H1 (cell line): ENCODE measurements around the gene MRPS10. TPM values are rescaled to one million over a fixed set of nuclear protein-coding genes. Genes with fewer than 3 reads are reported as not detected.

Experiments
- CTCF ChIA-PET: fragments of 300-600 bp; sonication (Branson Sonifier 250); formaldehyde crosslinking; loops from one replicate; lab custom pipeline; 2021; ENCODE audit not compliant: partially characterized antibody; lab: Charles Lee
- POLR2A ChIA-PET: fragments of 300-600 bp; sonication (Branson Sonifier 250); formaldehyde crosslinking; loops from one replicate; lab custom pipeline; 2021; ENCODE audit warnings: inconsistent platforms; ENCODE audit not compliant: partially characterized antibody; lab: Charles Lee
- DNase-seq, 2 experiments: peaks; one replicate each; pipeline versions ENCODE4 v3.0.0 to v3.0.0-alpha.2; 2010 to 2022; ENCODE audit warnings: low spot score in 2 of 2, low read depth in 1 of 2, mixed read lengths in 1 of 2
- FAIRE-seq: peaks from 2 replicates; lab custom pipeline; 2011; peaks lifted over from hg19 to GRCh38; lab: Jason Lieb, UNC
- H2AFZ ChIP-seq: 2 replicates; pipeline ENCODE4 v1.8.1; 2012; ENCODE audit warnings: low read length, inconsistent platforms
- H2AK5ac ChIP-seq: 2 replicates; pipeline ENCODE4 v1.6.1; 2013; ENCODE audit warnings: low read depth, low read length
- H2BK120ac ChIP-seq: replicated peaks from 2 replicates; pipeline ENCODE3; 2013; ENCODE audit warnings: low read depth, low read length, inconsistent platforms
- H2BK12ac ChIP-seq: 2 replicates; pipeline ENCODE4 v1.6.1; 2013; ENCODE audit warnings: low read depth, low read length
- H2BK15ac ChIP-seq: 2 replicates; pipeline ENCODE4 v1.6.1; 2013; ENCODE audit warnings: low read length
- H2BK20ac ChIP-seq: 2 replicates; pipeline ENCODE4 v1.6.1; 2013; ENCODE audit warnings: low read length
- H2BK5ac ChIP-seq: 2 replicates; pipeline ENCODE4 v1.6.1; 2013; ENCODE audit warnings: low read depth, low read length
- H3K14ac ChIP-seq: 2 replicates; pipeline ENCODE4 v1.6.1; 2013; ENCODE audit warnings: inconsistent platforms; ENCODE audit not compliant: insufficient read length
- H3K18ac ChIP-seq: 2 replicates; pipeline ENCODE4 v1.6.1; 2013; ENCODE audit warnings: low read length; ENCODE audit errors: extremely low read depth
- H3K23ac ChIP-seq: 2 replicates; pipeline ENCODE4 v1.6.1; 2013; ENCODE audit warnings: inconsistent platforms; ENCODE audit not compliant: insufficient read length
- H3K23me2 ChIP-seq: 2 replicates; pipeline ENCODE4 v1.6.1; 2013; ENCODE audit warnings: low read depth, low read length
- H3K27ac ChIP-seq: 2 replicates; pipeline ENCODE4 v1.6.1; 2011; ENCODE audit warnings: low read depth, low read length, inconsistent platforms
- H3K27me3 ChIP-seq, 4 experiments: replicated peaks in 1 of 4; 1 replicate in 1 of 4; 2 replicates in 3 of 4; pipeline versions ENCODE4 v1.6.1 to v1.8.1; 2011 to 2013; ENCODE audit warnings: low read length in 3 of 4, mild to moderate bottlenecking in 3 of 4, inconsistent platforms in 2 of 4, mixed read lengths in 2 of 4, moderate library complexity in 1 of 4; ENCODE audit not compliant: control insufficient read depth in 3 of 4, insufficient read depth in 3 of 4; ENCODE audit errors: extremely low read depth in 1 of 4
- H3K36me3 ChIP-seq, 4 experiments: 2 replicates each; pipeline versions ENCODE4 v1.6.1 to v1.8.1; 2011 to 2013; ENCODE audit warnings: mild to moderate bottlenecking in 4 of 4, low read length in 3 of 4, moderate library complexity in 2 of 4, control low read depth in 1 of 4, inconsistent platforms in 1 of 4; ENCODE audit not compliant: insufficient read depth in 4 of 4, control insufficient read depth in 2 of 4
- H3K4ac ChIP-seq: replicated peaks from 2 replicates; pipeline ENCODE3; 2013; ENCODE audit warnings: low read length, low read depth, mixed read lengths, inconsistent platforms; ENCODE audit not compliant: insufficient read length
- H3K4me1 ChIP-seq, 4 experiments: replicated peaks in 1 of 4; 1 replicate in 1 of 4; 2 replicates in 3 of 4; pipeline versions ENCODE4 v1.6.1 to v1.8.1; 2011 to 2013; ENCODE audit warnings: low read length in 3 of 4, inconsistent platforms in 2 of 4, mixed read lengths in 1 of 4; ENCODE audit not compliant: insufficient read depth in 4 of 4, control insufficient read depth in 3 of 4
- H3K4me2 ChIP-seq, 2 experiments: 2 replicates each; pipeline versions ENCODE4 v1.6.1 to v1.8.1; 2011 to 2013; ENCODE audit warnings: low read depth in 2 of 2, low read length in 2 of 2, control low read depth in 1 of 2, inconsistent platforms in 1 of 2, mild to moderate bottlenecking in 1 of 2; ENCODE audit not compliant: insufficient read depth in 1 of 2
- H3K4me3 ChIP-seq, 4 experiments: fragments of 200-600, 300-600 bp in 1 of 4; sonication (generic), shearing (Covaris generic), sonication (Bioruptor Twin) in 1 of 4; 2 replicates each; pipeline versions ENCODE4 v1.5.1 to v1.8.1; 2011 to 2016; ENCODE audit warnings: low read length in 4 of 4, low read depth in 3 of 4, control low read depth in 2 of 4, inconsistent platforms in 2 of 4, mild to moderate bottlenecking in 2 of 4, mixed read lengths in 1 of 4, moderate library complexity in 1 of 4; ENCODE audit not compliant: insufficient read depth in 2 of 4; ENCODE audit errors: extremely low read depth in 1 of 4
- H3K56ac ChIP-seq: replicated peaks from 2 replicates; pipeline ENCODE3; 2013; ENCODE audit warnings: low read depth, mild to moderate bottlenecking, mixed read lengths, low read length, inconsistent platforms; ENCODE audit not compliant: insufficient read length
- H3K79me1 ChIP-seq: 2 replicates; pipeline ENCODE4 v1.6.1; 2013; ENCODE audit warnings: low read depth, low read length, control low read depth
- H3K79me2 ChIP-seq, 2 experiments: 2 replicates each; pipeline versions ENCODE4 v1.6.1 to v1.8.1; 2012 to 2013; ENCODE audit warnings: low read length in 2 of 2, mild to moderate bottlenecking in 2 of 2, inconsistent platforms in 1 of 2; ENCODE audit not compliant: insufficient read depth in 2 of 2, control insufficient read depth in 1 of 2
- H3K9ac ChIP-seq, 4 experiments: replicated peaks in 1 of 4; 1 replicate in 1 of 4; 2 replicates in 3 of 4; pipeline versions ENCODE4 v1.6.1 to v1.8.1; 2011 to 2013; ENCODE audit warnings: low read depth in 3 of 4, low read length in 3 of 4, control low read depth in 2 of 4, mild to moderate bottlenecking in 2 of 4, moderate library complexity in 2 of 4, inconsistent platforms in 1 of 4; ENCODE audit errors: extremely low read depth in 1 of 4
- H3K9me3 ChIP-seq, 2 experiments: 2 replicates each; pipeline versions ENCODE4 v1.6.1 to v1.8.1; 2012 to 2013; ENCODE audit warnings: mild to moderate bottlenecking in 2 of 2, moderate library complexity in 2 of 2, control low read depth in 1 of 2, inconsistent platforms in 1 of 2, low read depth in 1 of 2, low read length in 1 of 2, mixed read lengths in 1 of 2; ENCODE audit not compliant: insufficient read depth in 2 of 2
- H4K20me1 ChIP-seq, 2 experiments: replicated peaks in 1 of 2; 2 replicates each; pipeline versions ENCODE3 to v1.8.1; 2011 to 2013; ENCODE audit warnings: inconsistent platforms in 2 of 2, low read length in 2 of 2, mild to moderate bottlenecking in 1 of 2; ENCODE audit not compliant: insufficient read depth in 2 of 2, control insufficient read depth in 1 of 2
- H4K5ac ChIP-seq: 2 replicates; pipeline ENCODE4 v1.6.1; 2013; ENCODE audit warnings: low read length, low read depth, mixed read lengths, inconsistent platforms; ENCODE audit not compliant: insufficient read length
- H4K8ac ChIP-seq: 2 replicates; pipeline ENCODE4 v1.8.0; 2013; ENCODE audit warnings: mild to moderate bottlenecking, moderate library complexity, low read length, inconsistent platforms; ENCODE audit not compliant: insufficient read depth; ENCODE audit errors: extremely low read depth
- H4K91ac ChIP-seq: replicated peaks from 2 replicates; pipeline ENCODE3; 2013; ENCODE audit warnings: low read length, mixed read lengths, inconsistent platforms; ENCODE audit not compliant: insufficient read length
- BCL11A ChIP-seq, 2 experiments: IDR thresholded peaks; one replicate each; pipeline ENCODE4 v1.6.1; 2011; ENCODE audit warnings: low read depth in 2 of 2, low read length in 2 of 2, mild to moderate bottlenecking in 2 of 2
- CBX8 ChIP-seq: fragments of 300-800, 300-1000 bp; sonication (generic); IDR thresholded peaks from 2 replicates; pipeline ENCODE4 v1.7.1; 2016; ENCODE audit warnings: low read depth, low read length, borderline replicate concordance
- CHD1 ChIP-seq: IDR thresholded peaks from 2 replicates; pipeline ENCODE4 v1.6.1; 2012; ENCODE audit warnings: low read depth, low read length, improper control_type of control experiment
- CHD2 ChIP-seq: IDR thresholded peaks from 2 replicates; pipeline ENCODE4 v1.6.1; 2012; ENCODE audit warnings: low read length, improper control_type of control experiment
- EGR1 ChIP-seq: IDR thresholded peaks from 2 replicates; pipeline ENCODE4 v1.6.1; 2011; ENCODE audit warnings: low read depth, low read length, borderline replicate concordance
- FOSL1 ChIP-seq: IDR thresholded peaks from 2 replicates; pipeline ENCODE4 v1.6.1; 2011; ENCODE audit warnings: mild to moderate bottlenecking, low read depth, low read length, moderate library complexity; ENCODE audit not compliant: insufficient read depth
- KDM4A ChIP-seq: IDR thresholded peaks from one replicate; pipeline ENCODE4 v1.7.1; 2012; ENCODE audit warnings: low read depth, mild to moderate bottlenecking, moderate library complexity, low read length, inconsistent platforms; ENCODE audit not compliant: severe bottlenecking
- NRF1 ChIP-seq: IDR thresholded peaks from 2 replicates; pipeline ENCODE4 v1.6.1; 2011; ENCODE audit warnings: mild to moderate bottlenecking, low read depth, low read length, improper control_type of control experiment
- POLR2A ChIP-seq, 2 experiments: IDR thresholded peaks; 1 replicate in 1 of 2; 2 replicates in 1 of 2; pipeline ENCODE4 v1.6.1; 2011; ENCODE audit warnings: low read depth in 2 of 2, low read length in 2 of 2, mild to moderate bottlenecking in 2 of 2; ENCODE audit errors: control extremely low read depth in 1 of 2
- POLR2AphosphoS5 ChIP-seq: IDR thresholded peaks from 2 replicates; pipeline ENCODE4 v1.6.1; 2011; ENCODE audit warnings: low read depth, low read length
- RNF2 ChIP-seq: fragments of 200-900, 300-1000 bp; sonication (generic); IDR thresholded peaks from 2 replicates; pipeline ENCODE4 v1.7.1; 2016; ENCODE audit warnings: borderline replicate concordance, low read depth, mild to moderate bottlenecking, antibody characterized with exemption, low read length; ENCODE audit not compliant: poor library complexity, severe bottlenecking; ENCODE audit errors: missing control alignments
- RXRA ChIP-seq: IDR thresholded peaks from 2 replicates; pipeline ENCODE4 v1.6.1; 2011; ENCODE audit warnings: low read depth, mild to moderate bottlenecking, low read length, moderate library complexity; ENCODE audit not compliant: insufficient read depth
- SAP30 ChIP-seq: fragments of 300-600 bp; sonication (generic); IDR thresholded peaks from 2 replicates; pipeline ENCODE4 v1.7.1; 2012; ENCODE audit warnings: low read length, moderate library complexity, mild to moderate bottlenecking, inconsistent platforms; ENCODE audit not compliant: insufficient read depth, insufficient replicate concordance
- SRF ChIP-seq: IDR thresholded peaks from 2 replicates; pipeline ENCODE4 v1.6.1; 2011; ENCODE audit warnings: mild to moderate bottlenecking, low read depth, low read length, moderate library complexity
- SUZ12 ChIP-seq: fragments of 200-600 bp; sonication (generic); IDR thresholded peaks from 2 replicates; pipeline ENCODE4 v1.6.1; 2012; ENCODE audit warnings: mild to moderate bottlenecking, inconsistent platforms, low read length, moderate library complexity, mixed read lengths
- TAF1 ChIP-seq: IDR thresholded peaks from 2 replicates; pipeline ENCODE4 v1.6.1; 2011; ENCODE audit warnings: mild to moderate bottlenecking, low read depth, low read length
- WGBS, 2 experiments: shearing (Covaris generic) in 1 of 2; methylation state at CpG; one replicate each; pipeline versions ENCODE4 v1.1.6 to v1.1.7; 2013 to 2015; ENCODE audit warnings: low lambda C conversion rate in 2 of 2, mixed read lengths in 2 of 2, inconsistent platforms in 1 of 2, low coverage in 1 of 2, missing lambda C conversion rate in 1 of 2; ENCODE audit not compliant: insufficient replicate concordance in 2 of 2, insufficient coverage in 1 of 2, insufficient read length in 1 of 2; ENCODE audit errors: extremely low coverage in 1 of 2, missing lambda C conversion rate in 1 of 2; 5-methylcytosine and 5-hydroxymethylcytosine counted together
- polyA plus RNA-seq, 7 experiments: library from polyadenylated mRNA; depleted of rRNA in 3 of 7; stranded (reverse) in 5 of 7; unstranded in 2 of 7; fragments of >200 nt in 5 of 7; fragments of 200-250 nt in 2 of 7; gene quantifications; 1 replicate in 5 of 7; 2 replicates in 1 of 7; 4 replicates in 1 of 7; pipeline versions ENCODE4 v1.2.1 to v1.2.3, GENCODE V29; 2011 to 2013; ENCODE audit warnings: missing spikeins in 2 of 7, mixed read lengths in 2 of 7
- total RNA-seq: library from RNA; stranded (reverse); fragmentation: NEBNext Ultra II Directional; extraction: Animal tissue kit (Norgen Biotek cat#: 25700); gene quantifications from 2 replicates; pipeline ENCODE4 v1.2.1, GENCODE V29; 2021

MRPS10 gene
- total and polyA plus RNA-seq, 2 of the 8 experiments (the other 6 are each of a cell fraction or from before 2014, with no cell fraction given) = 20.5 to 33.6 TPM

DNA sequence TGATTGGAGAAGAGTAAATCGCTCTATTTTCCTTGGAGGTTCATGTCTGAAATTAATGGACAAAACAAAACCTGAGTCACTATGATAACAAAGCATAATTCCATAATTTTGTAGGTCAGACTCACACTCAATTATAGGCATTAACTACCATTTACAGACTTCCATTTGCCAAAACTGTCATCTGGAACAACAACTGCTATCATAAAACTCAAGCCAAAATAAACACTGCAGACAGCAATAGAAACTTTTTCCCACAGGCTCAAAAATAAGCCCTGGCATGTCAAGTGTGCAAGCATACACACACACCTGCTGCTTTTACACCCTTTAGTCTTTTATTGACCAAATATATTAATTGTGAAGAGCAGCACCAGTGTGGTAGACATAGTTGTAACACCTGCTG, 7.1 kb downstream of the MRPS10 start:
- WGBS, 2 experiments = no CpG with 5 or more reads among the region's 1 CpG
- peaks cover 18 to 59% (median 40%) of the 10 kb centered on the region in 4 experiments for H3K36me3 ChIP-seq
- DNase-seq = no peak
- TF ChIP-seq RNF2 = no peak
- no peak for TF ChIP-seq CBX8
- TF ChIP-seq EGR1 = no peak
- no peak for TF ChIP-seq BCL11A (IDR thresholded peaks at IDR 0.05; ENCODE audit: low read depth in 2 of 2, low read length in 2 of 2)
- no peak for TF ChIP-seq POLR2A (IDR thresholded peaks at IDR 0.05; ENCODE audit: control extremely low read depth in 1 of 2, low read depth in 2 of 2, low read length in 2 of 2)
- no peak for TF ChIP-seq RXRA
- TF ChIP-seq KDM4A = no peak
- no peak for TF ChIP-seq CHD2
- TF ChIP-seq CHD1 = no peak
- no peak for TF ChIP-seq TAF1
- TF ChIP-seq SAP30 = no peak
- no peak for TF ChIP-seq FOSL1
- TF ChIP-seq POLR2AphosphoS5 = no peak
- TF ChIP-seq SUZ12 = no peak
- TF ChIP-seq SRF = no peak
- TF ChIP-seq NRF1 = no peak

More for the DNA sequence above, 7.1 kb downstream of the MRPS10 start:
- Histone ChIP-seq H3K79me2 (no peaks in the 10 kb centered on the region), H3K4me2 (no peak overlapping the region), H4K5ac (no peak overlapping the region), H3K27me3 (no peaks in the 10 kb centered on the region), H4K8ac (no peak overlapping the region), H3K4me1 (no peaks in the 10 kb centered on the region), H2BK12ac (no peak overlapping the region), H2AK5ac (no peak overlapping the region), H3K4ac (no peak overlapping the region), H3K18ac (no peak overlapping the region), H3K9ac (no peak overlapping the region), H4K91ac (no peak overlapping the region), H2BK120ac (no peak overlapping the region), H3K23me2 (no peaks in the 10 kb centered on the region), H2BK5ac (no peak overlapping the region), H4K20me1 (no peaks in the 10 kb centered on the region), H2BK20ac (no peak overlapping the region), H3K79me1 (no peaks in the 10 kb centered on the region), H2BK15ac (no peak overlapping the region), H2AFZ (no peak overlapping the region), H3K27ac (no peak overlapping the region), H3K23ac (no peak overlapping the region), H3K4me3 (no peak overlapping the region), H3K56ac (no peak overlapping the region), H3K14ac (no peak overlapping the region), H3K9me3 (no peaks in the 10 kb centered on the region)
- POLR2A ChIA-PET = no interaction called here
- FAIRE-seq = no peak
- CTCF ChIA-PET = interaction anchor here (0.5 kb wide), 1 partner anchor 140 kb away, joined by 3 read pairs; no protein-coding TSS in a partner anchor
